ENCODE measurements around the gene ABHD5. TPM values are rescaled to one million over a fixed set of nuclear protein-coding genes. Genes with fewer than 3 reads are reported as not detected.

Gene ABHD5
- total and polyA plus RNA-seq, 2 of the 8 experiments (the other 6 are each of a cell fraction or from before 2014, with no cell fraction given) = 10.5 to 16.4 TPM

- Histone ChIP-seq H3K9ac (replicated peaks in 1 of 4; ENCODE audit: extremely low read depth in 1 of 4, low read depth in 3 of 4, low read length in 3 of 4) (no peak overlapping the region), H3K4me3 (ENCODE audit: extremely low read depth in 1 of 4, insufficient read depth in 2 of 4, low read depth in 3 of 4, low read length in 4 of 4) (peak overlapping the region in 1 of 4 experiments; percentile 38; a peak in 3 of 8 replicates), H3K4me2 (ENCODE audit: insufficient read depth in 1 of 2, low read depth in 2 of 2, low read length in 2 of 2) (peak overlapping the region in 1 of 2 experiments; percentile 60; a peak in 3 of 4 replicates), H2BK12ac (ENCODE audit: low read depth, low read length) (no peak overlapping the region), H2BK120ac (replicated peaks; ENCODE audit: low read depth, low read length) (no peak overlapping the region), H4K20me1 (replicated peaks in 1 of 2; ENCODE audit: control insufficient read depth in 1 of 2, insufficient read depth in 2 of 2, low read length in 2 of 2) (no peaks in the 10 kb centered on the region), H2AK5ac (ENCODE audit: low read depth, low read length) (no peak overlapping the region), H2BK5ac (ENCODE audit: low read depth, low read length) (no peak overlapping the region), H3K23ac (ENCODE audit: insufficient read length) (no peak overlapping the region), H3K18ac (ENCODE audit: extremely low read depth, low read length) (no peak overlapping the region), H3K9me3 (ENCODE audit: insufficient read depth in 2 of 2, low read depth in 1 of 2, low read length in 1 of 2) (no peaks in the 10 kb centered on the region), H3K56ac (replicated peaks; ENCODE audit: insufficient read length, low read depth, low read length) (no peak overlapping the region), H3K79me1 (ENCODE audit: low read depth, low read length) (no peaks in the 10 kb centered on the region), H3K36me3 (ENCODE audit: control insufficient read depth in 2 of 4, insufficient read depth in 4 of 4, low read length in 3 of 4) (no peaks in the 10 kb centered on the region), H3K79me2 (ENCODE audit: control insufficient read depth in 1 of 2, insufficient read depth in 2 of 2, low read length in 2 of 2) (no peaks in the 10 kb centered on the region), H3K27ac (ENCODE audit: low read depth, low read length) (no peak overlapping the region), H2BK15ac (ENCODE audit: low read length) (no peak overlapping the region), H4K5ac (ENCODE audit: insufficient read length, low read depth, low read length) (no peak overlapping the region), H3K27me3 (replicated peaks in 1 of 4; ENCODE audit: control insufficient read depth in 3 of 4, extremely low read depth in 1 of 4, insufficient read depth in 3 of 4, low read length in 3 of 4) (peaks cover 0 to 2% (median 0%) of the 10 kb centered on the region in 4 experiments; a peak in 2 of 7 replicates), H3K4me1 (replicated peaks in 1 of 4; ENCODE audit: control insufficient read depth in 3 of 4, insufficient read depth in 4 of 4, low read length in 3 of 4) (peaks cover 0 to 9% (median 2%) of the 10 kb centered on the region in 4 experiments; a peak in 2 of 7 replicates), H4K91ac (replicated peaks; ENCODE audit: insufficient read length, low read length) (no peak overlapping the region), H2AFZ (ENCODE audit: low read length) (peak overlapping the region; percentile 84), H3K4ac (replicated peaks; ENCODE audit: insufficient read length, low read depth, low read length) (no peak overlapping the region), H4K8ac (ENCODE audit: extremely low read depth, insufficient read depth, low read length) (no peak overlapping the region), H3K14ac (ENCODE audit: insufficient read length) (no peak overlapping the region), H2BK20ac (ENCODE audit: low read length) (no peak overlapping the region), H3K23me2 (ENCODE audit: low read depth, low read length) (no peaks in the 10 kb centered on the region)
- FAIRE-seq (no peak), DNase-seq (ENCODE audit: low read depth in 1 of 2, low spot score in 2 of 2) (peak; percentile 96 to 99)
- CTCF ChIA-PET (ENCODE audit: partially characterized antibody) = interaction anchor here (0.6 to 1.9 kb wide), 27 partner anchors 9 to 479 kb away, joined by 3 to 10 read pairs (median 4); no protein-coding TSS in a partner anchor
- POLR2A ChIA-PET (ENCODE audit: partially characterized antibody) = no interaction called here
- 17% methylated on average over 21 of the region's 22 CpGs; no CpG with 5 or more reads in 1 of the 2 experiments for WGBS, 2 experiments (ENCODE audit: extremely low coverage in 1 of 2, insufficient coverage in 1 of 2, insufficient read length in 1 of 2, insufficient replicate concordance in 2 of 2, low coverage in 1 of 2, low lambda C conversion rate in 2 of 2, missing lambda C conversion rate in 1 of 2)
- TF ChIP-seq BCL11A (IDR thresholded peaks at IDR 0.05; ENCODE audit: low read depth in 2 of 2, low read length in 2 of 2) (no peak), SIRT6 (IDR thresholded peaks at IDR 0.05; ENCODE audit: low read length) (no peak), RBBP5 (IDR thresholded peaks at IDR 0.05; ENCODE audit: borderline replicate concordance, low read depth, low read length) (no peak), NANOG (IDR thresholded peaks at IDR 0.05; ENCODE audit: insufficient read depth, low read depth, low read length, poor library complexity, severe bottlenecking) (peak; percentile 35), POLR2AphosphoS5 (IDR thresholded peaks at IDR 0.05; ENCODE audit: low read depth, low read length) (no peak), TBP (IDR thresholded peaks at IDR 0.05; ENCODE audit: low read depth, low read length) (peak; percentile 39; the same call in 1 of the 2 replicates), JUN (IDR thresholded peaks at IDR 0.05; ENCODE audit: low read depth, low read length) (no peak), CBX5 (IDR thresholded peaks at IDR 0.05; ENCODE audit: low read depth, low read length) (no peak), CREB1 (IDR thresholded peaks at IDR 0.05) (peak; percentile 51; the same call in 1 of the 2 replicates), SP2 (IDR thresholded peaks at IDR 0.05; ENCODE audit: low read length) (no peak), CHD2 (IDR thresholded peaks at IDR 0.05; ENCODE audit: low read length) (no peak), TAF1 (IDR thresholded peaks at IDR 0.05; ENCODE audit: low read depth, low read length) (no peak), RAD21 (IDR thresholded peaks at IDR 0.05 in 1 of 2, conservative IDR thresholded peaks at IDR 0.05 in 1 of 2; ENCODE audit: low read depth in 2 of 2, low read length in 2 of 2) (peak; percentile 80 to 86)
Measured at GRCh38 chr3:43769097-43769884, 78.6 kb downstream of the ABHD5 start.
